Kidney (tissue), 14 donors: ENCODE data around the gene ITIH4. TPM values are rescaled to one million over a fixed set of nuclear protein-coding genes. Genes with fewer than 3 reads are reported as not detected.
A peak's percentile ranks its signal among the peaks of the same experiment; 100 is the strongest.

Experiments used
- DNase-seq, 5 donors: peaks; one replicate each; pipeline ENCODE4 v3.0.0-alpha.2; 2013 to 2020
- FAIRE-seq: peaks from 2 replicates; lab custom pipeline; 2012; peaks lifted over from hg19 to GRCh38; lab: Jason Lieb, UNC
- H3K27ac ChIP-seq, 2 donors: one replicate each; pipeline ENCODE4 v1.7.0; 2013; ENCODE audit warnings: low read depth in 2 of 2, low read length in 2 of 2, inconsistent platforms in 1 of 2
- H3K27me3 ChIP-seq: one replicate; pipeline ENCODE4 v1.7.1; 2013; ENCODE audit warnings: low read length, inconsistent platforms; ENCODE audit not compliant: control insufficient read depth, insufficient read depth
- H3K36me3 ChIP-seq, 3 donors: one replicate each; pipeline versions ENCODE4 v1.7.0 to v1.7.1; 2013; ENCODE audit warnings: low read length in 3 of 3, control low read depth in 1 of 3, inconsistent platforms in 1 of 3; ENCODE audit not compliant: insufficient read depth in 3 of 3, control insufficient read depth in 2 of 3
- H3K4me1 ChIP-seq, 3 donors: one replicate each; pipeline versions ENCODE4 v1.7.0 to v1.7.1; 2013; ENCODE audit warnings: low read length in 3 of 3, inconsistent platforms in 1 of 3, low read depth in 1 of 3; ENCODE audit not compliant: control insufficient read depth in 2 of 3, insufficient read depth in 2 of 3
- H3K4me3 ChIP-seq, 3 donors: one replicate each; pipeline versions ENCODE4 v1.7.0 to v1.8.1; 2013; ENCODE audit warnings: low read length in 3 of 3, control low read depth in 1 of 3, inconsistent platforms in 1 of 3
- H3K9ac ChIP-seq, 3 donors: one replicate each; pipeline versions ENCODE4 v1.7.0 to v1.7.1; 2013; ENCODE audit warnings: low read length in 3 of 3, control low read depth in 1 of 3, inconsistent platforms in 1 of 3
- H3K9me3 ChIP-seq, 3 donors: one replicate each; pipeline versions ENCODE4 v1.7.0 to v1.7.1; 2013; ENCODE audit warnings: low read length in 3 of 3, control low read depth in 1 of 3, inconsistent platforms in 1 of 3; ENCODE audit not compliant: control insufficient read depth in 2 of 3, insufficient read depth in 1 of 3
- intact Hi-C: fragments of 100-400 bp; cut with DNase I; formaldehyde crosslinking; loops from one replicate; pipeline ENCODE4 v1.11.1; 2022
- polyA plus RNA-seq: library from polyadenylated mRNA; stranded (reverse); fragments of 350-450 nt; fragmentation: Illumina TruSeq; extraction: RNeasy Lipid Tissue Mini Kit (QIAGEN cat#74804); gene quantifications from one replicate; pipeline ENCODE4 v1.2.3, GENCODE V29; 2014; ENCODE audit warnings: low read depth, low replicate concordance; ENCODE audit not compliant: insufficient read depth
- total RNA-seq: library from RNA; stranded (reverse); fragmentation: NEBNext Ultra II Directional; extraction: Animal tissue kit (Norgen Biotek cat#: 25700); gene quantifications from one replicate; pipeline ENCODE4 v1.2.1, GENCODE V29; 2021
- TF ChIP-seq, protein P1 (sequence below): IDR thresholded peaks from 3 replicates; pipeline ENCODE4 v1.5.1; 2012; ENCODE audit warnings: mild to moderate bottlenecking, moderate library complexity, borderline replicate concordance; ENCODE audit not compliant: insufficient read depth; ENCODE audit errors: extremely low read depth
- donor health status: control.
- donor health status: control.
- donor health status: control.
- donor health status: control.
- donor health status: control.
- donor health status: DM: yes; HTN: yes; CAD: no.
- donor health status: Normal renal cell carcinoma (clear cell type).

The ITIH4 gene
- total and polyA plus RNA-seq, 2 donors from 2014 or later, result 12.9 to 15.4 TPM

DNA sequence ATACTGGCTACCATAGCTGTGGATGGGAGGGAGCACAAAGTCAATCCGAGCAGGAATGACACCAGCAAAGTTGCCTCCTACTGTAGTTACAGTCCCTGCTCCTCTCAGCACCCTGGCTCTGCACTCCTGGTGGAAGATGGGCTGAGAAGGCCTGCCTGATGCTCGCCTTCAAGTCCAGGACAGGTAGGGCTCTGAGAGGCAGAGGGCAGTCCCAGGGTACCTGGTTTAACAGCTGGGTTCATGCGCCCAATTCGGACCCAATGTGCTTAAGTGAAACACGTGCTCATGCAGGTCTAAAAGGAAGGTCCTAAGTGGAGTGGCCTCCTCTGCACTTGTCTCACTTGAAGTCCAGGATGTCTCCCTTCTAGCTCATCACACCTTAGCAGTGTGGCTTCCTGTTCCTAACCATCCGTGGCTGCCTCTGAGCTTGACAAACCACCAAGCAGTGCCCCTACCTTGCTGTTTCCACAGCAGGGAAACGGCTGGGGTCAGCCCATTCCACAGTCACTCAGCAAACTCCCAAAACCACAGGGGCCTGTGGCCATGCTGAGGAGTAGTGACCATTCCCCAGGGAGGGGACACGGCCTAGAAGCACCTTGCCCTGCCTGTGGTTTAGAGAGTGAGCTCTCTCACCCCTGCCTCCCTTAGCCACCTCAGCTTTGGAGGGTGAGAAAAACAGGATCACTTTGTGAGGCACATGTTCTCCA is 8.2 kb upstream of the ITIH4 start:
- H3K27me3 ChIP-seq, result no peaks in the 10 kb centered on the region
- no peaks in the 10 kb centered on the region for H3K4me1 ChIP-seq
- FAIRE-seq (no peak), DNase-seq (peak in 1 of 5 donors; percentile 20)
- no peak overlapping the region for H3K4me3 ChIP-seq
- intact Hi-C loops, result no loop called here
- TF ChIP-seq, protein P1, sequence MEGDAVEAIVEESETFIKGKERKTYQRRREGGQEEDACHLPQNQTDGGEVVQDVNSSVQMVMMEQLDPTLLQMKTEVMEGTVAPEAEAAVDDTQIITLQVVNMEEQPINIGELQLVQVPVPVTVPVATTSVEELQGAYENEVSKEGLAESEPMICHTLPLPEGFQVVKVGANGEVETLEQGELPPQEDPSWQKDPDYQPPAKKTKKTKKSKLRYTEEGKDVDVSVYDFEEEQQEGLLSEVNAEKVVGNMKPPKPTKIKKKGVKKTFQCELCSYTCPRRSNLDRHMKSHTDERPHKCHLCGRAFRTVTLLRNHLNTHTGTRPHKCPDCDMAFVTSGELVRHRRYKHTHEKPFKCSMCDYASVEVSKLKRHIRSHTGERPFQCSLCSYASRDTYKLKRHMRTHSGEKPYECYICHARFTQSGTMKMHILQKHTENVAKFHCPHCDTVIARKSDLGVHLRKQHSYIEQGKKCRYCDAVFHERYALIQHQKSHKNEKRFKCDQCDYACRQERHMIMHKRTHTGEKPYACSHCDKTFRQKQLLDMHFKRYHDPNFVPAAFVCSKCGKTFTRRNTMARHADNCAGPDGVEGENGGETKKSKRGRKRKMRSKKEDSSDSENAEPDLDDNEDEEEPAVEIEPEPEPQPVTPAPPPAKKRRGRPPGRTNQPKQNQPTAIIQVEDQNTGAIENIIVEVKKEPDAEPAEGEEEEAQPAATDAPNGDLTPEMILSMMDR, result no peak
- H3K36me3 ChIP-seq, result peaks cover 0 to 23% (median 19%) of the 10 kb centered on the region in 3 donors
- no peaks in the 10 kb centered on the region for H3K9me3 ChIP-seq
- H3K27ac ChIP-seq, result no peak overlapping the region
- no peak overlapping the region for H3K9ac ChIP-seq

- intact Hi-C loops, result no loop called here
- TF ChIP-seq, protein P1, result no peak
- DNase-seq (peak in 1 of 5 donors; percentile 32), FAIRE-seq (no peak)
- Histone ChIP-seq H3K27me3 (no peaks in the 10 kb centered on the region), H3K36me3 (peaks cover 0 to 15% (median 12%) of the 10 kb centered on the region in 3 donors), H3K9ac (no peak overlapping the region), H3K27ac (no peak overlapping the region), H3K9me3 (no peaks in the 10 kb centered on the region), H3K4me1 (no peaks in the 10 kb centered on the region), H3K4me3 (no peak overlapping the region)
These were observed 6.5 kb upstream of the ITIH4 start for GRCh38 chr3:52836986-52837385.

- Histone ChIP-seq H3K4me3 (no peak overlapping the region), H3K9ac (no peak overlapping the region), H3K9me3 (no peaks in the 10 kb centered on the region), H3K27me3 (no peaks in the 10 kb centered on the region), H3K27ac (no peak overlapping the region), H3K4me1 (no peaks in the 10 kb centered on the region), H3K36me3 (peaks cover 0 to 10% (median 7%) of the 10 kb centered on the region in 3 donors)
- intact Hi-C loops, result no loop called here
- no peak for DNase-seq
- TF ChIP-seq, protein P1, result no peak
- no peak for FAIRE-seq
These were observed 6.0 kb upstream of the ITIH4 start for GRCh38 chr3:52836471-52836845.
